ENCODE results near the gene SLC44A5. TPM values are rescaled to one million over a fixed set of nuclear protein-coding genes. Genes with fewer than 3 reads are reported as not detected.

Gene SLC44A5
- total RNA-seq, 1 donor from 2014 or later = 3.7 TPM

DNA sequence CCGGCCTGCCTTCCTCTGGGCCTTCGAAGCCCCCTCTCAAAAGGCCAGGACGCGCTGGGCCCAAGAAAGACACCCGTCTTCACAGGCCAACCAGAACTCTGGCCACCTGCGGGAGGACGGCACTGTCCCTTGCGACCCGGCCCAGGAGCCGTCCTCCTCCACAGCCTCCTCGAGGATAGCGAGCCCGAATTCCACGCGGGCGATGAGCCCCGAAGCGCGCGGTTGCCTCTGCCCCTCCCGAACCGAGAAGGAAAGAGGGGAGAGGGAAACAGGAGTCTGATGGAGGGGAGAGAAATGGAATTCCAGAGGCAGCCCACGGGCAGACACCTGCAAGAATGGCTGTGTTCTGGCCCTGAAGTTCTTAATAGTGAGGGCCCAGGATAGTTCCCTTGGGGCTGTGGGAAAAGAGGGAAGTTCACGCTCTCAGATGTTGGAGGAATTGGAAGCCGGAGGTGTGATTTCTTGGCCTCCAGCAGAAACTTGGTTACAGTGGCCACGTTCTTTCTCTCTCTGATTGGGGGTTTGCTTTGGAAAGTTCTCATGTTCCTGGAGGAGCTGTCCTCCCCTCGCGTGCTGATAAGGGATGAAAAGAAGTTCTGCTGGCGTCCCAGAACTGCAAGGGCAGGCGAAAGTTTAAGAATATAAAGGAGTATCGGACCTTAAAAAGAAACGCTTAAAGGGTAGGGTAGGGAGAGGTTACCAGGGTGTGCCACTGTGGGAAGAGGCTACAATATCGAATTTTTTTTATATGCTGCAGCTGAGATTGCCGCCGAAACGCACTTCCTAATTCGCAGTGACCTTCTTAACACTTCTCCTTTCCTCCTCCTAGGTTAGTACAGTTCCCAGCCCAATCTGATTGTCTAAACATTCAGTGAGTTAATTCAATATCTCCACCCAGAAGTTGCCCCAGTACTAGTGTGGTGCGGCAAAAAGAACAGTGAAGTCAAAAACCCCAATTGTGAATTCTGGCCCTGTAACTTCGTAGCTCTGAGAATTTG, 5.8 kb upstream of the SLC44A5 start:
- no peaks in the 10 kb centered on the region for H3K36me3 ChIP-seq (ENCODE audit: control insufficient read depth, insufficient read depth, low read length)
- peak overlapping the region; percentile 18 for H3K4me3 ChIP-seq (ENCODE audit: low read depth, low read length)
- peaks cover 25% of the 10 kb centered on the region for H3K27me3 ChIP-seq (ENCODE audit: control insufficient read depth, insufficient read depth, low read length)
- TF ChIP-seq, protein P1, sequence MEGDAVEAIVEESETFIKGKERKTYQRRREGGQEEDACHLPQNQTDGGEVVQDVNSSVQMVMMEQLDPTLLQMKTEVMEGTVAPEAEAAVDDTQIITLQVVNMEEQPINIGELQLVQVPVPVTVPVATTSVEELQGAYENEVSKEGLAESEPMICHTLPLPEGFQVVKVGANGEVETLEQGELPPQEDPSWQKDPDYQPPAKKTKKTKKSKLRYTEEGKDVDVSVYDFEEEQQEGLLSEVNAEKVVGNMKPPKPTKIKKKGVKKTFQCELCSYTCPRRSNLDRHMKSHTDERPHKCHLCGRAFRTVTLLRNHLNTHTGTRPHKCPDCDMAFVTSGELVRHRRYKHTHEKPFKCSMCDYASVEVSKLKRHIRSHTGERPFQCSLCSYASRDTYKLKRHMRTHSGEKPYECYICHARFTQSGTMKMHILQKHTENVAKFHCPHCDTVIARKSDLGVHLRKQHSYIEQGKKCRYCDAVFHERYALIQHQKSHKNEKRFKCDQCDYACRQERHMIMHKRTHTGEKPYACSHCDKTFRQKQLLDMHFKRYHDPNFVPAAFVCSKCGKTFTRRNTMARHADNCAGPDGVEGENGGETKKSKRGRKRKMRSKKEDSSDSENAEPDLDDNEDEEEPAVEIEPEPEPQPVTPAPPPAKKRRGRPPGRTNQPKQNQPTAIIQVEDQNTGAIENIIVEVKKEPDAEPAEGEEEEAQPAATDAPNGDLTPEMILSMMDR (IDR thresholded peaks at IDR 0.05; ENCODE audit: insufficient read depth, low read length, poor library complexity, severe bottlenecking) = no peak
- no peak for DNase-seq (ENCODE audit: low read depth)

DNA sequence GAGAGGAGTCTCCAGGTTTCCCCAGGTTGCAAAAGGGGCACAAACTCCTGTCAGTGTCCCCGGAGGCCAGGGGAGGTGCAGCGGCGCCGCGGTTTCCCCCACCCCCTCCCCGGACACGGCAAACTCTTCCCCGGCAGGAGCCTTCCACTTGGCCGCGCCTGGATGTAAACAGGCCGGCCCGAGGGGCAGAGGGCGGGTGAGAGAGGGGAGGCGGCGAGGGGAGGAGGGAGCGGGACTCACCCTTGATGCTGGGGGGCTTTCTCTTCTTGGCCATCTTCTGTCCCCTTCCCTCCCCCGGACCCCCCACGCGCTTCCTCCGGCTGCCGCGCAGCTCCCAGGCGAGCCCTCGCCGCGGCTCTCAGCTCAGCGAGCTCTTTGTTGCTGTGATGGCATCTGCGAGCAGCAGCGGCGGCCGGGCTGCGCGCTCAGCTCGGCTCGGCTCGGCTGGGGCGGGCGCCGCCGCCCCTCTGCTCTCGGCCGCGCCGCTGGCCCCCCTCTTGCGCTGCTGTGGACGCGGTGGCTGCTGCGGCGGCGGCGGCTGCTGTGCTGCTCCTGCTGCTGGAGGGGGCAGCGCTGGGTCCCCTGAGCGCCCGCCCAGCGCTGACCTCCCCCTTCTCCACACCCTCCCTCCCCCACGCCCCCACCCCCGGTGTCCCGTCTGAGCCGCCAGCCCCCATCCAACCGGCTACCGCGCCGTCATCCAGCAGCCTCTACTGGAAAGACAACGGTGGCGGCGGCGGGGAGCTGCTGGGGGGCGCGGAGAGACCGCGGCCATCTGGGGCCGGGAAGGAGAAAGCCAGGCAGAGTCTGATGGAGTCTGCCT, 4.9 kb upstream of the SLC44A5 start:
- peaks cover 25% of the 10 kb centered on the region for H3K27me3 ChIP-seq (ENCODE audit: control insufficient read depth, insufficient read depth, low read length)
- TF ChIP-seq, protein P1 (IDR thresholded peaks at IDR 0.05; ENCODE audit: insufficient read depth, low read length, poor library complexity, severe bottlenecking) = no peak
- no peak for DNase-seq (ENCODE audit: low read depth)
- peak overlapping the region; percentile 51 for H3K4me3 ChIP-seq (ENCODE audit: low read depth, low read length)
- H3K36me3 ChIP-seq (ENCODE audit: control insufficient read depth, insufficient read depth, low read length) = no peaks in the 10 kb centered on the region

DNA sequence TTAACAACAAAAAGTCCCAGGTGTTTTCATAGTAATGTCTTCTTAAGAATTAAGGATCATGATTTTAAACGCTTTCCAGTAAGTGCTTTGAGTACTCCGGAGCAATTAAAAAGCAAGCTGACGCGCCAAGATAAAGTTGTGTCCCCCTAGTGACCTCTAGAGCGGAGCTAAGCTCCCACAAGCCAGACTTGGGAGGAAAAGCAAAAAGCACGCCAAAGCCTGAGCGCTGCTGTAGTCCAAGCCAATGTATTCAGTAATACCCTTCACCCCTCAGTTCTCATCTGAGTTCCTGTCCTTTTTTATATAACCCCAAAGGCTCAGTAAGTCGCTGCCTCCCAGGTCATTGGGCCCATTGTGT, 3.5 kb upstream of the SLC44A5 start:
- no peak for DNase-seq (ENCODE audit: low read depth)
- peaks cover 25% of the 10 kb centered on the region for H3K27me3 ChIP-seq (ENCODE audit: control insufficient read depth, insufficient read depth, low read length)
- no peaks in the 10 kb centered on the region for H3K36me3 ChIP-seq (ENCODE audit: control insufficient read depth, insufficient read depth, low read length)
- no peak overlapping the region for H3K4me3 ChIP-seq (ENCODE audit: low read depth, low read length)
- TF ChIP-seq, protein P1 (IDR thresholded peaks at IDR 0.05; ENCODE audit: insufficient read depth, low read length, poor library complexity, severe bottlenecking) = no peak

DNA sequence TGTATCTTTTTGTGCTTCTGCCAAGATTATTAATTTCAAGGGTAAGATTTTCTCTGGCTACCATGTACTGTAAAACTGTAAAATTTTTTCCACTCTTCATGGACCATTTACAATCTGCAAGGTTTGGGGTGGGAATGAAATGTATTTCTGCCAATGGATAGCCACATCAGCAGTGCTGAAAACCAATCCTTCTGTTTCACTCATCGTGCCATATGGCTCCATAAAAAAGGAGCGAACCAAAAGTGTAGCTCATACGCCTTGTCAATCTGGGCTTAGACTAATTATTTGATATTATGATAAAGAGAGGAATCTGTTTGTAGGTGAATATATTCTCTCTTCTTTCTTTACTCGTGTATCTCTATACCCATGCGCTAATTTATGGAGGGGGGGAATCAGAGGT, 3.0 kb upstream of the SLC44A5 start:
- H3K4me3 ChIP-seq (ENCODE audit: low read depth, low read length) = no peak overlapping the region
- DNase-seq (ENCODE audit: low read depth) = no peak
- H3K36me3 ChIP-seq (ENCODE audit: control insufficient read depth, insufficient read depth, low read length) = no peaks in the 10 kb centered on the region
- peaks cover 25% of the 10 kb centered on the region for H3K27me3 ChIP-seq (ENCODE audit: control insufficient read depth, insufficient read depth, low read length)
- TF ChIP-seq, protein P1 (IDR thresholded peaks at IDR 0.05; ENCODE audit: insufficient read depth, low read length, poor library complexity, severe bottlenecking) = no peak

DNA sequence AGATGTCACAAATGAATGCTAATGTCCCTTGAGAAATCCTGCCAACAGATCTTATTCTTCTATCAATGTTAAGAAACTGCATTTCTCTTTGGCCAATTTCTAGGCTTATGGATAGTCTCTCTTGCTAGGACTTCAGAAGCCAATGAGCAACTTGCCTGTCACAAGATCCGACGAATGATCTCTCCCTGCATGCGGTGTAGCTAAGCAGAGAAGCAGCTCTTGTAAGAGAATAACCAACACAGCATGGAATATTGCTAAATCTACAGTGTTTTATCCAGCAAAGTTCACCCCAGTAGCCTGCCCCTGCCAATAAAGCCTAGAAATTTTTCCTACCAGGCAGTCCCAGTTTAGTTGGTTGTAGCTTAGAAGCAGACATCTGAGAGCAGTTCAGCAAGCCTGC, 2.1 kb upstream of the SLC44A5 start:
- Histone ChIP-seq H3K27me3 (ENCODE audit: control insufficient read depth, insufficient read depth, low read length) (peaks cover 25% of the 10 kb centered on the region), H3K36me3 (ENCODE audit: control insufficient read depth, insufficient read depth, low read length) (no peaks in the 10 kb centered on the region), H3K4me3 (ENCODE audit: low read depth, low read length) (no peak overlapping the region)
- no peak for DNase-seq (ENCODE audit: low read depth)
- TF ChIP-seq, protein P1 (IDR thresholded peaks at IDR 0.05; ENCODE audit: insufficient read depth, low read length, poor library complexity, severe bottlenecking) = no peak

All from kidney epithelial cell (primary cell).